HG02642 (cell line): ENCODE measurements around the gene FNDC11.

Experiments
- ATAC-seq: cut with Tn5 transposase; IDR thresholded peaks from one replicate; pipeline ENCODE4 v1.9.1; 2021; ENCODE audit warnings: mild to moderate bottlenecking; ENCODE audit not compliant: unreplicated experiment, poor library complexity

Gene FNDC11

DNA sequence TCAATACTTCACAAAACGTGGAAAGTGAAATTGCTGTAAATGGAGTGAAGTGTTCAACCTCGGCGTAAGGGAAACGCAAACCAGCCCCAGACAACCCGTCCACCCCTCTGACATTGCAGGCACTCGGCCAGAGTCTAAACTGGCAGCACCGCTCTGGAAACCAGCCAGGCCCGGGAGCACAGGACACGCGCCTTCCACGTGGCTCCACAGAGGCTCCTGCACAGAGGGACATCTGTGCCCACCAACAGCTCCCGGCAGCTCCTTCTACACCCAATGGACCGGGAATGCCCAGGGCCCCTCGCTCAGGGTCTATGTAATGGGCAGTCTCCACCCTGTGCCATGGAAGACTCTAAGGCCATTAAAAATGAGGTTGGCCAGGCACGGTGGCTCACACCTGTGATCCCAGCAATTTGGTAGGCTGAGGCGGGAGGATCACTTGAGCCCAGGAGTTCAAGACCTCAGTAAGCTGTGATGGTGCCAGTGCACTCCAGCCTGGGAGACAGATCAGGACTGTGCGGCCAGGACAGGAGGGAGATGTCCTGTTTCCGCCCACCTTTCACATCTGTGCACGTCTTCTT lies 23.4 kb downstream of the FNDC11 start:
- ATAC-seq, result no peak

DNA sequence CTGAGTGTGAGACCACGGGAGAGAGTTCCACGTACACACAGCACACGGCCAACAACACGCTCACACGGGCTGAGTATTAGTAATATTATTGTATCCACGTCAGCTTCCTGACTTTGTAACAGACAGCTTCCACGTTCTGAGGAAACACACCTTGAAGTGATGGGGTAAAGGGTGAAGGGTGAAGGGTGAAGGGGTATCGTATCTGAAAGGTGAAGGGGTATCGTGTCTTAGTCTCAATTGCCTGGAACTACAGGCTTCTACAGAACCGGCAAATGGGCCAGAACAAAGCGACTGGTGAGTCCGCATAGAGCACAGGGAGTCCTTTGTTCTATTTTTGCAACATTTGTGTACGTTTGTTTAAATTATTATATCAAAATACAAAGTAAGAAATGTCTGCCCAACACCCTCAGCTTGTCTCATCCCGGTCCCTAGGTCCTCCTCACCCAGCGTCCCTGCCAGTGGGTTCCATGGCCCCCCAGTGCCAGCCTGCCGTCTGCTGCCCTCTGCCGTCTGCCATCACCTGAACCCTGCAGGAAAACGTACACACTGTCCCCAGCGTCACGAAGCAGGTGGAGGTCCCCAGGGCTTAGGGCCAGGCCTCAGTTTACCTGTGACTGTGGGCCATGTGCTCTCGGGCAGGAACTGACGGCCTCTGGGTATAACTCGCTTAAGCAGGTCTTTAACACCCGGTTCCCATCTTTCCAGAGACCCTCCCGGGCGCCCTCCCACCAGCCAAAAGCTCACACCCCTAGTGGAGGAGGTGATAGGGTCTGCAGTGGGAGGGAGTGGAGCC lies 24.5 kb downstream of the FNDC11 start:
- no peak for ATAC-seq

DNA sequence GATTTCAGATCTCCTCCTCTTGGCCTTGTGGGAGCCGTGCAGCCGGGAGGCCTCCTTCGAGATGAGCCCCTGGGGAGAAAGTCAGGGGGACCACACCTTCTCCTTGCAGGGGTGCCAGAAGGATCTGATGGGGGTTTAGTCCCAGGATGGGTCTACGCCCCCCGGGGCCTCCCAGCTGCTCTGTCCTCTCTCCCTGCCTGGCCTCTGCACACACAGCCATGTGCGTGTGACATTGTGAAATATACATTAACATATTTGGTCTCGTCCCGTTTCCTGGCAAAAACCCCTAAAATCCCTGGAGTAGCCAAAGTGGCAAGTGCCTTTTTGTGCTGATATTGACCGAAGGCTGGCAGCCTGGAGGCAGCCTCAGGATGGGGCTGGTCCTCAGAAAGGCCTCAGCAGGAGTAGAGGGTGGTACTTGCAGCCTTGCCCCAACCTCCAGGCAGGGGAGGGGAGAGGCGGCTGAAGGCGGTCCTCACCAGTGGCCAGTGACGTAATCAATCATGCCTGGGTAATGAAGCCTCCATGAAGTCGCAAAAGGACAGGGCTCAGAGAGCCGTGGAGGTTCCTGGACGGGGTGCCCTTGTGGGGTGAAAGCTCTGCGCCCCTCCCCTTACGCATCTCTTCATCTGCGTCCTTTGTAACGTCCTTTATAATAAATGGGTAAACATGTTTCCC lies 25.2 kb downstream of the FNDC11 start:
- no peak for ATAC-seq

GRCh38 chr20:63580796-63581461 lies 27.0 kb downstream of the FNDC11 start:
- ATAC-seq, result no peak

DNA sequence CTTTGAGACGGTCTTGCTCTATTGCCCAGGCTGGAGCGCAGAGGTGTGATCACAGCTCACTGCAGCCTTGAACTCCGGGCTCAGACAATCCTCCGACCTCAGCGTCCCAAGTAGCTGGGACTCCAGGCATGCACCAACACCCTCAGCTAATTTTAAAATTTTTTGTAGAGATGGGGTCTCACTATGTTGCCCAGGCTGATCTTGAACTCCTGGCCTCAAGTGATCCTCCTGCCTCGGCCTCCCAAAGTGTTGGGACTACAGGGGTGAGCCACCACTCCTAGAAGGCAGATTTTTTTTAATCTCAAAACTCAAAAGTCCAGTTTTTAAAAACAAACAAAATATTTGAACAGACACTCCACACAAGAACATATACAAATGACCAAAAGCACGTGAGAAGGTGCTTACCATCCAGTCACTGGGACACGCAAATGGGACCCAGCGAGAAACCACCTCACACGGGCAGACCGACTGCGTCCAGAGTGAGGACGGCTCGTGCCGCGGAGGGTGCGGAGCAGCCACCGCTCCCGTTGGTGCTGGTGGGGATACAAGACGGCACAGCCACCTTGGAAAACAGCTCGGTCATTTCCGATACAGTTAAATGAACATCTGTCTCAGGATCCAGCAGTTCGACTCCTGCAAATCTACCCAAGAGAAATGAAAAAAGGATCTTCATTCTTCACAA lies 28.6 kb downstream of the FNDC11 start:
- no peak for ATAC-seq

- ATAC-seq, result no peak
Measured at GRCh38 chr20:63585616-63586565, 31.9 kb downstream of the FNDC11 start.

DNA sequence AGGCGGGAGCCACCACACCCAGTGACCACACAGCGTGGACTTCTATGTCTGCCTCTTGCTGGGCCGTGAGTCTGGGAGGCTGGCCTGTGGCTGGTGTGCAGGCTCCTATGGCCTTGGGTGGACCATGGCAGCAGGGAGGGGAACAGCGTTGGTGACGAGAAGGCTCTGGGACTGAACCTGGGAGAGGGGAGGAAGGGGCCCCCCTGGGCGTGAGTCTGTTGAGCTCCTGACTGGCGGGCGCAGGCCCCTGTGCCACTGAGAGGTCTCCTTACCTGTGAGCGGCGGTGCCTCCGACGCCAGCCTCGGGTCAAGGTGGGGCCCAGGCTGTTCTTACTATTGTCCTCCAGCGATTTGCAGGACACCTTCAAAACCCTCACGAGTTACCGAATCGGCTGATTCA lies 32.8 kb downstream of the FNDC11 start:
- no peak for ATAC-seq

GRCh38 chr20:63587256-63587655 lies 33.3 kb downstream of the FNDC11 start:
- ATAC-seq, result no peak

- ATAC-seq, result no peak
Measured at GRCh38 chr20:63587776-63588591, 34.0 kb downstream of the FNDC11 start.

- no peak for ATAC-seq
Measured at GRCh38 chr20:63588641-63589041, 34.7 kb downstream of the FNDC11 start.

GRCh38 chr20:63589261-63590217 lies 35.6 kb downstream of the FNDC11 start:
- no peak for ATAC-seq

DNA sequence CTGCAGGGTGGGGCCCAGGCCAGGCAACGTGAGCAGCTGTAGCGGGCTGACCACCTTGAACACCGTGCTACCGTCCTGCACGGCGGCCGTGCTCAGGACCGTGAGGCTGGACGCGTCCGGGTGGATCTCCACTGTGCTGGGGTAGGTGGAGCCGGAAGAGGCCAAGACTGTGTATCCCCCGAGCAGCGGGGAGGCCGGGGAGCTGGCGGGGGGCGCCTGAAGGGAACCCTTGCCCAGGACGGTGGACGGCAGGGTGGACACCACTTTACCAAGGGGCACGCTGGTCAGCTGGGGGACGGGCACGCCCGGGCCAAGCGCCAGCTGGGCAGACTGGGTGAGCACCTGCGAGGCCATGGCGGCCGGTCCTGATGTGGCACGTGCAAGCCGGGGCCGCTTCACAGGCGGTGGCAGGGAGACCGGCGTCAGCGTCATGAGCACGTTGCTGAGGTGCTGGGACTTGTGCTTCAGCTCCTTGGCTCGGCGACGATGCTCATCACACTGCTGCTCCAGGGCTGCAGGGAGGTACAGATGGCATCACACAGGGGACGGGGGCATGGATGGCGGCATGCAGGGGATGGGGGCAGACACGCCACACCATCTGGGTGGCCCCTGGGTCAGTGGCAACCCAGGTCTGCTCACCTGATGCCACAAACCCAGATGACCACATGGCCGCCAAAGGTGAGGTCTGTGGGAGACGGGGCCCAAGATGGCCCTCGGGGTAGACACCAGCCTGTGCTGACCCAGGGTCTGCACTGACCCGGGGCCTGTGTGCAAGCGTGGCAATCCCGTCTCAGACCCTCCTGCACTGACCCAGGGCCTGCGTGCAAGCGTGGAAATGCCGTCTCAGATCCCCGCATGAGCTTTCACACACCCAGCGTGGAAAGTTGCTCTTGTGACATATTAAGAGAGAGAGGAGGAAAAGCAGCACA lies 36.5 kb downstream of the FNDC11 start:
- ATAC-seq, result no peak

DNA sequence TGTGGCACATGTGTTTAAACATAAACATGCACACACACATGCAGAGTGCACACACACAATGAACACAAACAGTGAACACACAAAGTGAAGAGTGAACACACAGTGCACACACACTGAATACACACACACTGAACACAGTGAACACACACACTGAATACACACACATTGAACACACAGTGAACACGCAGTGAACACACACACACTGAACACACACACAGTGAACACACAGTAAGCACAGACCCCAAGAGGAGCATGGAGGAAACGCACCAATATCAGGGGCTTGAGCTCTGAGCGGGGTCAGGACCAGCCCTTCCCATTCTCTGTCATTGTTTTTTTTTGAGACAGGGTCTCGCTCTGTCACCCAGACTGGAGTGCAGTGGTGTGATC lies 37.2 kb downstream of the FNDC11 start:
- no peak for ATAC-seq

GRCh38 chr20:63591786-63592355 lies 37.9 kb downstream of the FNDC11 start:
- ATAC-seq, result no peak

DNA sequence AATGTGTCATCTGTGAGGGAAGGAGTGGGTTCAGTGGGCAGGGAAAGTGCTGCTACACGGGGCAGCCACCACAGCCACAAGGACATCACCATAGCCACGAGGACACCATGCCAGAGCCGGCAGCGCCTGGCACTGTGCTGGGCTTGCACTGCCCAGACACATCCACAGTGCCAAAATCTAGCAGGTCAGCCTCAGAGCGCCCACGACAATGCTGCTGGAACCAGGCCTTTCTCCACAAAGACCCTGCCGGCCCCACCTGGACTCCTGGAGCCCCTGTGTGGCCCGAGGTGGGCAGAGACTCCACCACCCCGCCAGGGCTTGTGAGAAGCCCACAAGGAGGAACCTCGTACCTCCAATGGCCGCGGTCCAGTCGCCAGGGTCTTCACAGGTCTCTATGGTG lies 38.7 kb downstream of the FNDC11 start:
- ATAC-seq, result no peak

DNA sequence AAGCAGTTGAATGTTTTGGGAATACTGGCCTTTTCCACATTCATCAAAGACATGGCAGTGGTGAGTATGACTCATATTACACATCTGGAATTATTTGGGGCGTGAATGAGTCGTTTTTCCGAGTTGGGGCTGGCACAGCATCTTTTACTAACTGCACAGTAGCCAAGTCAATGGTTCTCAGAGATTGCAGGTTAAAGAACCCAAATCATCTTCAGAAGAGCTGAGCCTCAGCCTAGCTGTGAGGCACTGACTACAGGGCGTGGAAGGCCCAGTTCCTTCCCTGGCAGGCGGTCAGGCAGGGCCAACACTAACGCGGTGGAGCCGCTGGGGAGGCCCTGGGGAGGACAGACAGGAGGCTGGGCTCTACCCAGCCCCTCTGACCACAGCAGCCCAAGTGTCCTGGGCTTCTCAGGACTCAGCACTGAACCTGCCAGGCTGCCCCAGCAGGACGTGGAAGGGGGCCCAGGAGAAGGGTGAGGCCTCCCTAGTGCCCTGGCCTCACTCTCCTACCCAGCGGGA lies 40.1 kb downstream of the FNDC11 start:
- ATAC-seq, result no peak
